ENCODE results near the gene SLC35F3.

- TF ChIP-seq CTCF (conservative IDR thresholded peaks at IDR 0.05; ENCODE audit: low read depth, low read length) (no peak), EZH2 (IDR thresholded peaks at IDR 0.05; ENCODE audit: borderline replicate concordance, low read depth, low read length, poor library complexity, severe bottlenecking) (no peak)
Measured at GRCh38 chr1:234240680-234241079, 336.2 kb downstream of the SLC35F3 start.
